A673 (cell line): Measurements from ENCODE around the gene RPP38.

Source experiments
- CTCF ChIP-seq: fragments of 300-800, 200-600 bp; sonication (generic); conservative IDR thresholded peaks from 2 replicates; pipeline ENCODE4 v1.5.1; 2017; ENCODE audit warnings: low read depth, mild to moderate bottlenecking, antibody characterized with exemption, low read length, moderate library complexity, mixed read lengths
- EZH2 ChIP-seq: fragments of 200-600 bp; sonication (generic); IDR thresholded peaks from 2 replicates; pipeline ENCODE4 v1.6.1; 2017; ENCODE audit warnings: borderline replicate concordance, low read depth, mild to moderate bottlenecking, mixed read lengths, antibody characterized with exemption, low read length; ENCODE audit not compliant: poor library complexity, severe bottlenecking

- TF ChIP-seq CTCF = no peak
- no peak for TF ChIP-seq EZH2
Observed at GRCh38 chr10:15112657-15113056, 15.5 kb downstream of the RPP38 start.
